Spinal cord (tissue), 10 donors: Measurements from ENCODE around the gene TPST1. TPM values are rescaled to one million over a fixed set of nuclear protein-coding genes. Genes with fewer than 3 reads are reported as not detected.
"Not testable (repeated sequence)": the region's sequence is repeated elsewhere in the genome, so short reads cannot be mapped to it uniquely, and the experiment has no call there.

Experiments used
- DNase-seq, 6 donors: peaks; one replicate each; pipeline versions ENCODE4 v3.0.0 to v3.0.0-alpha.2; 2013 to 2015; ENCODE audit warnings: low spot score in 6 of 6, low read depth in 4 of 6
- H3K27ac ChIP-seq: one replicate; pipeline ENCODE4 v1.5.1; 2013; ENCODE audit warnings: low read depth, low read length, control low read depth
- H3K27me3 ChIP-seq: one replicate; pipeline ENCODE4 v1.6.1; 2013; ENCODE audit warnings: low read length; ENCODE audit not compliant: control insufficient read depth, insufficient read depth
- H3K36me3 ChIP-seq: one replicate; pipeline ENCODE4 v1.6.1; 2013; ENCODE audit warnings: low read length; ENCODE audit not compliant: control insufficient read depth, insufficient read depth
- H3K4me1 ChIP-seq: one replicate; pipeline ENCODE4 v1.6.1; 2013; ENCODE audit warnings: low read length; ENCODE audit not compliant: control insufficient read depth, insufficient read depth
- H3K4me3 ChIP-seq: one replicate; pipeline ENCODE4 v1.5.1; 2013; ENCODE audit warnings: low read depth, low read length, control low read depth
- H3K9me3 ChIP-seq: one replicate; pipeline ENCODE4 v1.6.1; 2013; ENCODE audit warnings: low read length; ENCODE audit not compliant: control insufficient read depth, insufficient read depth
- WGBS: methylation state at CpG from one replicate; pipeline ENCODE4 v1.1.5; 2013; ENCODE audit warnings: missing lambda C conversion rate; ENCODE audit not compliant: insufficient coverage; 5-methylcytosine and 5-hydroxymethylcytosine counted together
- long read RNA-seq, 4 donors: transcript quantifications; one replicate each; lab custom pipeline, GENCODE V29; 2026
- polyA plus RNA-seq, 2 donors: library from polyadenylated mRNA; unstranded; fragments of 120-200 nt; gene quantifications; one replicate each; pipeline ENCODE4 v1.2.1, GENCODE V29; 2013; ENCODE audit not compliant: insufficient read length in 2 of 2
- total RNA-seq, 2 donors: library from RNA; depleted of rRNA in 1 of 2; stranded (reverse); fragments of 120-200 nt in 1 of 2; fragments of >200 nt in 1 of 2; gene quantifications; one replicate each; pipeline versions ENCODE4 v1.2.3 to v1.2.4, GENCODE V29; 2013 to 2014
- donor health status: healthy.

The TPST1 gene
- total RNA-seq = 10 to 100 TPM; 59.6 to 77.4 TPM
- 10 to 100 TPM; 47.9 to 50.5 TPM for polyA plus RNA-seq
- long read RNA-seq, donor 1, transcript TPST1-201 (6 exons, 2,116 nt) = major isoform, 24 of 51 reads
- long read RNA-seq, donor 1, partial matches to known transcripts = 27 of 51 reads
- long read RNA-seq, donor 1, other reads (novel, unspliced or antisense) = 0 of 51 reads
- long read RNA-seq, donor 2, transcript TPST1-201 (6 exons, 2,116 nt) = major isoform, 6 of 6 reads
- long read RNA-seq, donor 2, partial matches to known transcripts = 0 of 6 reads
- long read RNA-seq, donor 2, other reads (novel, unspliced or antisense) = 0 of 6 reads
- long read RNA-seq, donor 3, transcript TPST1-201 (6 exons, 2,116 nt) = major isoform, 6 of 11 reads
- long read RNA-seq, donor 3, partial matches to known transcripts = 5 of 11 reads
- long read RNA-seq, donor 3, other reads (novel, unspliced or antisense) = 0 of 11 reads
- long read RNA-seq, donor 4, transcript TPST1-201 (6 exons, 2,116 nt) = major isoform, 12 of 35 reads
- long read RNA-seq, donor 4, partial matches to known transcripts = 22 of 35 reads
- long read RNA-seq, donor 4, other reads (novel, unspliced or antisense) = 0 of 35 reads

- Histone ChIP-seq H3K4me3 (peak within 1 kb of the TSS; percentile 78), H3K27me3 (no peaks in the 10 kb centered on the region), H3K36me3 (no peaks in the 10 kb centered on the region), H3K4me1 (peaks cover 12% of the 10 kb centered on the region), H3K27ac (peak within 1 kb of the TSS; percentile 64), H3K9me3 (no peaks in the 10 kb centered on the region)
- DNase-seq = peak; percentile 88 to 99 (median 92)
- under 1% methylated on average over 88 of the region's 90 CpGs for WGBS
Observed at GRCh38 chr7:66204822-66205740, at the start of gene TPST1. TPST1 (plus strand) TSS chr7:66205334; CDS start chr7:66240426, 35,092 bp downstream.

- H3K4me1 ChIP-seq, H3K4me3 ChIP-seq, DNase-seq, H3K9me3 ChIP-seq, H3K27me3 ChIP-seq, H3K27ac ChIP-seq: not testable (repeated sequence)
- H3K36me3 ChIP-seq = peaks cover 70% of the 10 kb centered on the region
- no CpG with 5 or more reads among the region's 7 CpGs for WGBS
Observed at GRCh38 chr7:66156035-66156434, 49.1 kb upstream of the TPST1 start.

GRCh38 chr7:66157060-66157459, 48.1 kb upstream of the TPST1 start:
- 87% methylated on average over 2 of the region's 3 CpGs for WGBS
- peaks cover 60% of the 10 kb centered on the region for H3K36me3 ChIP-seq

GRCh38 chr7:66162622-66163021, 42.5 kb upstream of the TPST1 start:
- Histone ChIP-seq H3K27ac (no peak overlapping the region), H3K4me1 (no peaks in the 10 kb centered on the region), H3K27me3 (no peaks in the 10 kb centered on the region), H3K4me3 (no peak overlapping the region), H3K36me3 (peaks cover 15% of the 10 kb centered on the region), H3K9me3 (no peaks in the 10 kb centered on the region)
- no peak for DNase-seq
- 100% methylated on average over 3 of the region's 4 CpGs for WGBS

More at GRCh38 chr7:66157060-66157459, 48.1 kb upstream of the TPST1 start:
- no peaks in the 10 kb centered on the region for H3K9me3 ChIP-seq
- H3K4me3 ChIP-seq = no peak overlapping the region
- peaks cover 4% of the 10 kb centered on the region for H3K4me1 ChIP-seq
- DNase-seq = no peak
- no peak overlapping the region for H3K27ac ChIP-seq
- H3K27me3 ChIP-seq = no peaks in the 10 kb centered on the region

GRCh38 chr7:66163186-66163610, 41.9 kb upstream of the TPST1 start:
- Histone ChIP-seq H3K36me3 (peaks cover 10% of the 10 kb centered on the region), H3K27me3 (no peaks in the 10 kb centered on the region), H3K9me3 (no peaks in the 10 kb centered on the region), H3K4me1 (no peaks in the 10 kb centered on the region), H3K4me3 (no peak overlapping the region), H3K27ac (no peak overlapping the region)
- DNase-seq = no peak
- 100% methylated on average over 1 of the region's 1 CpG for WGBS

- Histone ChIP-seq H3K4me1 (no peaks in the 10 kb centered on the region), H3K36me3 (no peaks in the 10 kb centered on the region), H3K4me3 (no peak overlapping the region), H3K9me3 (no peaks in the 10 kb centered on the region), H3K27me3 (no peaks in the 10 kb centered on the region), H3K27ac (no peak overlapping the region)
- 88% methylated on average over 3 of the region's 7 CpGs for WGBS
- DNase-seq = no peak
Observed at GRCh38 chr7:66164356-66164755, 40.8 kb upstream of the TPST1 start.

- peak in 2 of 6 donors; percentile 52 to 61 for DNase-seq
- Histone ChIP-seq H3K27me3 (no peaks in the 10 kb centered on the region), H3K4me3 (no peak overlapping the region), H3K36me3 (no peaks in the 10 kb centered on the region), H3K4me1 (no peaks in the 10 kb centered on the region), H3K27ac (no peak overlapping the region), H3K9me3 (no peaks in the 10 kb centered on the region)
- whole genome bisulfite sequencing = 21% methylated on average over 6 of the region's 7 CpGs
Observed at GRCh38 chr7:66167773-66168387, 37.3 kb upstream of the TPST1 start.

- WGBS = 100% methylated on average over 2 of the region's 2 CpGs
- no peak overlapping the region for H3K27ac ChIP-seq
- no peaks in the 10 kb centered on the region for H3K27me3 ChIP-seq
- H3K9me3 ChIP-seq = no peaks in the 10 kb centered on the region
- no peak for DNase-seq
- no peaks in the 10 kb centered on the region for H3K36me3 ChIP-seq
- H3K4me1 ChIP-seq = no peaks in the 10 kb centered on the region
- H3K4me3 ChIP-seq = no peak overlapping the region
Observed at GRCh38 chr7:66169616-66170015, 35.5 kb upstream of the TPST1 start.
